NOMO-1 treated with DMSO at 0.1 percent for 48 hours (cell line): ENCODE measurements around the gene LDHAL6B.
A peak's percentile ranks its signal among the peaks of the same experiment; 100 is the strongest.

Experiments
- DNase-seq: peaks from one replicate; lab custom pipeline; 2025; ENCODE audit not compliant: unreplicated experiment; lab: John Stamatoyannopoulos, UW

LDHAL6B gene

DNA sequence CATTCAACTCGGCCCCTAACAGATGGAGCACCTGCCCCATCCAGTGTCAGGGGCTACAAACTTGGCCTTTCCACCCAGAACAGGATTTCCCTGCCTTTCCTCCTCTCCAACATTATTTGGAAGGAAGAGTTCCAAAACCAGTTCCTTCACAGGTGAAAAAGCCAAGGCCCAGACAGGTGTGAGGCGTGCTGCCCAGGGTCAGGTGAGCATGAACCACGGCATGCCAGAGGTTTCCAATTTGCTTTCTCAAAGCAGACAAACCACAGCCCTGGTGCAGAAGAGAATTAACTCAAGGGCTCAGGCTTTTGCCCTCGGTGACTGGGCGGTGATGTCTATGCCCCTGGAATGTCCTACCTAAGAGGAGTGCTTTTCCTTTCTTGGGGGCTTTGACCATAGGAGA is 43.2 kb downstream of the LDHAL6B start:
- DNase-seq: no peak

DNA sequence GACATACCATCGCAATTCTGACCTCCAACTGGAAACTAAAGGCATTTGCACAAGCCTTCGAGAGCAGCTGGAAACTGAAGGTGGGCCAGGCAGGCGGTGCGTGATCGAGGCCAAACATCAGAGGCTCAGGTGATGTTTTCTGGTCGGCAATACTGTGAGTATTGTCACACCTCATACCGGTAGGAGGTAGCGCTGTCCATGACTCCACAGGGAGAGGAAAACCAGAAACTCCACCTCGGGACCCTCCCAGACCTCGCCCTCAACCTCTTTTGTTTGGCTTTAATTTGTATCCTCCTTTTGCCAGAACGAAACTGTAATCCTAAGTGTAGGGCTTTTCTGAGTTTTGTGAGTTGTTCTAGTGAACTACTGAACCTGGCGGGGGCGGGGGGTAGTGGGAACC is 43.6 kb downstream of the LDHAL6B start:
- no peak for DNase-seq

DNA sequence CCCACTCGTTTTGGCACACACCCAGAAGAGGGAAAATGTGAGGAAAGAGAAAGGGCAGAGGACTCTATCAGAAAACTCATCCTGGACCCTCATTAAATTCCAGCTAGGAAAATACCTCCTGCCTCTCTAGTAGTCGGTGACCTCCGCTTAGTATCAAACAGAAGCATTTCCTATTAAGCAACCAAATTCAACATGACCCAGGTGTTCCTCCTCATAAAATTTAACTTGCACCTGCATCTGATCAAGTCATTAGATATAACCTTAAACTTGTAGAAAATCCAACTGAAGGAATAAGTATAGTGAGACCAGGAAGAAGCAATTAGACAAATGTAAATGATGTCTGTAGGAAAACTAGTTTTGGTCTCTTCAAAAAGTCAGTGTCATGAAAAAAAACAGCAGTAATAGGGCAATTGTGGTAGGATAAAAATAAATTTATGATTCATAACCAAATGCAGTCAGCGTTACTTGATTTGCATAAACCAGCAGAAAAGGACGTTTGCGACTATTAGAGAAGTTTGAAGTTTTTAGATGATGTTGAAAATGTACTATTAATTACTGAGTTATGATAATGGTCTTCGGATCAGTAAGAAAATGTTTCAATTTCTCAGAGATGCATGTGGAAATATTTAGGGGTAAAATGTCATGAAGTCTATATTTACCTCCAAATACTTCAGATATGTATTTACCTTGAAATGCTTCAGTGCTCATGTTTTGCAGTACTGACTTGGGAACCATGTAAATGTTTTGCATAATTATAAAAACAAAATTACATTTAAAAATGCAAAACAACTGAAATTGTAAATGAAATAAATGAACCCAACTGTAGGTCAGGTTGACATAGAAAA is 44.6 kb downstream of the LDHAL6B start:
- peak; percentile 62 for DNase-seq

DNA sequence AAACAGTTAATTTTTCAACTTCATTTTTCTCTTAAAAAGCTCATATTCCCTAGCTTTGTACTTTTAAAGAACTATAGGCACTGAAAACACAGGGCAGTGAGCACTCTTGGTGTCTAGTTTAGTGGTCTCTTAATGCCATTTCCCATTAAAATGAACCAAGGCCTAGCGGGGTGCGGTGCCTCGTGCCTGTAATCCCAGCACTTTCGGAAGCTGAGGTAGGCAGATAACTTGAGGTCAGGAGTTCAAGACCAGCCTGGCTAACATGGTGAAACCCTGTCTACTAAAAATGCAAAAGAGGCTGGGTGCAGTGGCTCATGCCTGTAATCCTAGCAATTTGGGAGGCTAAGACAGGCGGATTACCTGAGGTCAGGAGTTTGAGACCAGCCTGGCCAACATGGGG is 45.5 kb downstream of the LDHAL6B start:
- DNase-seq: no peak

DNA sequence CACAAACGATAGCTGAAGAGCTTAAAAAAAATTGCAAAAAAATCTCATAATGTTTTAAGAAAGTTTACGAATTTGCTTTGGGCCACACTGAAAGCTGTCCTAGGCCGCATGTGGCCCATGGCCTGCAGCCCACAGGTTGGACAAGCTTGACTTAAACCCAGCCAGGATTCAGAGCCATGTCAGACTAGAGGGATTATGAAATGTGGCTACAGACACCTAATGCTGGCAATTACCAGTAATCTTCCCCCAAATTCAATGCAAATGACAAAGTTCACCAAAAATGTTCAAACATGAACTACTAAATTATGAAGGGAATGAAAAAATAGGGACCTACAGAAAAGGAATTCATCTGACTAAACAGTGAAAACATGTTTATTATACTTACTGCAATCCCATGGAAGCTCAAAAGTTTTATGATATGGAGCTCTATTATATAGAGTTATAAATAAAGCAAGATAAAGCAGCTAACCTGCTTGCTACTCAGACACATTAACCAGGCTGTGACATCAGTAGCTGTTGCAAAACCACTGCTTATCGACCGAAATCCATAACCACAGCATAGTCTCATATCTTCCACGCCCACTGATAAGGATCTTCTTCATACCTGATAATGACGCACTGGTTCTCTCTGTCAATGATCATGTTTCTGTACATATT is 49.2 kb downstream of the LDHAL6B start:
- peak; percentile 17 for DNase-seq

DNA sequence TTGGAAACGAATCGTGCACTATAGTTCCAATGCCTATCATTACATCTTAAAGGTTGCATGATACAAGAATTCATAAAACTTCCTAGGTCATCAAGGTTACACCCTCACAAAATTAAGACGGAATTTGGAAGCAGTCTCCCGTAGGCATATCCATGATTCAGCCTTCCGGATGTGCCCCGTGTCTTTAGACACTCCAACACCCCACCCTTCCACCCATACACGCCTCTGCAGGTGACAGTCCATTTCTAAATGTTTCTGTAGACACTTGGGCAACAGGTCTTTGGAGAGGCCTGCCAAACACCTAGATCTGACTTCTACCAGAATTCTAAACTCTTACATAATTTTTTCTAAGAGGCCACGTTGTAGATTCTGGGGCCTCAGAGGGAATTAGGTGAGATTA is 49.8 kb downstream of the LDHAL6B start:
- no peak for DNase-seq

DNA sequence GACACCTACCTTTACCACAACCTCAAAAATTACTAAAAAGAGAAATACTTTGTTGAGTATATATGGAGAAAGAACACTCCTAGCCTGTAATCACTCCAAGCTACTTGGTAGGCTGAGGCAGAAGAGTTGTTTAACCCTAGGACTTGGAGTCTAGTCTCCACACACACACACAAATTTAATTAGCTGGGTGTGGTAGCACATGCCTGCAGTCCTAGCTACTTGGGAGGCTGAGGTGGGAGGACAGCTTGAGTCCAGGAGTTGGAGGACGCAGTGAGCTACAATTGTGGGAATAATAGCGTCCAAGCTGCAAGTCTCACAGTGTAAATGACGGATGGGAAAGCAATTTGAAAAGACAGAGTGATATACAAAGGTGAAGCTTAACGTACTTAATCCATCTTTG is 50.5 kb downstream of the LDHAL6B start:
- DNase-seq: no peak
